Right kidney (tissue), 1 donor: ENCODE data around the gene TBPL1.
"Not testable (repeated sequence)": the region's sequence is repeated elsewhere in the genome, so short reads cannot be mapped to it uniquely, and the experiment has no call there.

ENCODE experiments used
- DNase-seq: peaks from one replicate; pipeline ENCODE4 v3.0.0-alpha.2; 2016

Gene TBPL1

GRCh38 chr6:133972388-133972787 lies 19.4 kb downstream of the TBPL1 start:
- no peak for DNase-seq

- DNase-seq: no peak
Observed at GRCh38 chr6:133973109-133973971, 20.3 kb downstream of the TBPL1 start.

- DNase-seq: no peak
Observed at GRCh38 chr6:133977983-133978895, 25.2 kb downstream of the TBPL1 start.

GRCh38 chr6:133978896-133979240 lies 25.8 kb downstream of the TBPL1 start:
- DNase-seq: no peak

GRCh38 chr6:133979269-133979963 lies 26.4 kb downstream of the TBPL1 start:
- DNase-seq: not testable (repeated sequence)

- DNase-seq: no peak
Observed at GRCh38 chr6:133980168-133980567, 27.1 kb downstream of the TBPL1 start.

GRCh38 chr6:133983099-133983939 lies 30.3 kb downstream of the TBPL1 start:
- no peak for DNase-seq

- DNase-seq: no peak
Observed at GRCh38 chr6:133985970-133986369, 32.9 kb downstream of the TBPL1 start.

- no peak for DNase-seq
Observed at GRCh38 chr6:133986942-133987341, 33.9 kb downstream of the TBPL1 start.

GRCh38 chr6:133989525-133989924 lies 36.5 kb downstream of the TBPL1 start:
- no peak for DNase-seq

- no peak for DNase-seq
Observed at GRCh38 chr6:133990321-133990720, 37.3 kb downstream of the TBPL1 start.

GRCh38 chr6:133991096-133991593 lies 38.1 kb downstream of the TBPL1 start:
- no peak for DNase-seq

- DNase-seq: no peak
Observed at GRCh38 chr6:133992992-133993680, 40.1 kb downstream of the TBPL1 start.

GRCh38 chr6:133995296-133995695 lies 42.3 kb downstream of the TBPL1 start:
- DNase-seq: no peak

GRCh38 chr6:133995758-133996157 lies 42.7 kb downstream of the TBPL1 start:
- DNase-seq: no peak

GRCh38 chr6:133997267-133997666 lies 44.2 kb downstream of the TBPL1 start:
- DNase-seq: no peak

- DNase-seq: no peak
Observed at GRCh38 chr6:133999305-133999704, 46.3 kb downstream of the TBPL1 start.

- DNase-seq: no peak
Observed at GRCh38 chr6:134000443-134000842, 47.4 kb downstream of the TBPL1 start.

GRCh38 chr6:134002821-134003220 lies 49.8 kb downstream of the TBPL1 start:
- no peak for DNase-seq

- DNase-seq: no peak
Observed at GRCh38 chr6:134003542-134003951, 50.5 kb downstream of the TBPL1 start.

- no peak for DNase-seq
Observed at GRCh38 chr6:134004714-134005113, 51.7 kb downstream of the TBPL1 start.
